K562 (cell line): ENCODE results near the gene POLD4. TPM values are rescaled to one million over a fixed set of nuclear protein-coding genes. Genes with fewer than 3 reads are reported as not detected.
A peak's percentile ranks its signal among the peaks of the same experiment; 100 is the strongest.

Source experiments
- CXXC5 ChIP-seq: fragments of 250-450 bp; sonication (Bioruptor Pico); IDR thresholded peaks from 2 replicates; pipeline ENCODE4 v1.8.0; 2022; ENCODE audit warnings: inconsistent platforms, mild to moderate bottlenecking, moderate library complexity
- E2F8 ChIP-seq: fragments of 450-650 bp; IDR thresholded peaks from 2 replicates; pipeline ENCODE4 v1.7.1; 2018; ENCODE audit warnings: mild to moderate bottlenecking, low read depth; ENCODE audit not compliant: partially characterized antibody
- FOXM1 ChIP-seq, 2 experiments: fragments of 450-650 bp in 1 of 2; sonication (generic) in 1 of 2; formaldehyde crosslinking in 1 of 2; IDR thresholded peaks; 2 replicates each; pipeline versions ENCODE4 v1.6.1 to v1.9.0; 2017 to 2022; ENCODE audit warnings: low read depth in 2 of 2, mild to moderate bottlenecking in 2 of 2, missing genetic modification reagents in 1 of 2, moderate library complexity in 1 of 2
- MGA ChIP-seq: fragments of 450-650 bp; IDR thresholded peaks from 2 replicates; pipeline ENCODE4 v1.6.1; 2016; ENCODE audit warnings: mild to moderate bottlenecking, moderate library complexity
- MTA2 ChIP-seq: fragments of 450-650 bp; IDR thresholded peaks from 2 replicates; pipeline ENCODE4 v1.6.1; 2016; ENCODE audit warnings: low read depth
- POU5F1 ChIP-seq: fragments of 150-350 bp; IDR thresholded peaks from 2 replicates; pipeline ENCODE4 v1.6.1; 2014; ENCODE audit warnings: borderline replicate concordance, low read length, low read depth, mild to moderate bottlenecking; ENCODE audit not compliant: partially characterized antibody
- U2AF2 ChIP-seq: fragments of 200-400 bp; formaldehyde crosslinking; optimal IDR thresholded peaks from 2 replicates; pipeline ENCODE3; 2017; ENCODE audit warnings: low read depth, mild to moderate bottlenecking, low read length
- ZBTB43 ChIP-seq: sonication (generic); formaldehyde crosslinking; IDR thresholded peaks from 2 replicates; pipeline ENCODE4 v1.8.0; 2023; ENCODE audit warnings: mild to moderate bottlenecking, missing genetic modification reagents
- ZNF12 ChIP-seq: sonication (generic); formaldehyde crosslinking; IDR thresholded peaks from 2 replicates; pipeline ENCODE4 v1.4.0; 2020; ENCODE audit warnings: mild to moderate bottlenecking, missing genetic modification reagents
- ZNF24 ChIP-seq: fragments of 450-650 bp; IDR thresholded peaks from 2 replicates; pipeline ENCODE4 v1.6.1; 2016
- polyA plus RNA-seq, 8 experiments: library from polyadenylated mRNA; depleted of rRNA in 4 of 8; stranded (reverse) in 5 of 8; unstranded in 3 of 8; fragments of >200 nt; fragmentation: Nextera tagmentation in 2 of 8; fragmentation: Illumina TruSeq in 1 of 8; extraction: Ambion mirVana in 2 of 8; extraction: Trizol in 1 of 8; gene quantifications; 2 replicates each; pipeline versions ENCODE4 v1.2.1 to v1.2.3, GENCODE V29; 2011 to 2014; ENCODE audit warnings: inconsistent platforms in 1 of 8, missing spikeins in 1 of 8
- total RNA-seq, 7 experiments: library from RNA; depleted of rRNA in 6 of 7; stranded (reverse); fragments of >200 nt in 6 of 7; fragmentation: Illumina TruSeq in 2 of 7; extraction: Trizol in 2 of 7; gene quantifications; 2 replicates each; pipeline versions ENCODE4 v1.2.1 to v1.2.3, GENCODE V29; 2011 to 2021; ENCODE audit warnings: low replicate concordance in 1 of 7

Gene POLD4
- total and polyA plus RNA-seq, 9 of the 15 experiments (the other 6 are each of a cell fraction or from before 2014, with no cell fraction given), result 5.8 to 64.5 (median 18.3) TPM

GRCh38 chr11:67391304-67392182 is 38.2 kb upstream of the POLD4 start, which contains the start of gene RAD9A (continued):
- peak; percentile 97 for TF ChIP-seq MGA
- TF ChIP-seq E2F8, result peak; percentile 94
- TF ChIP-seq CXXC5 (CRISPR knock-in tag), result peak; percentile 98
- TF ChIP-seq FOXM1 (IDR thresholded peaks at IDR 0.05; ENCODE audit: low read depth), result no peak
- TF ChIP-seq FOXM1 (CRISPR knock-in tag; IDR thresholded peaks at IDR 0.05; ENCODE audit: low read depth), result peak; percentile 72; the same call in 1 of the 2 replicates
- TF ChIP-seq U2AF2, result no peak
- no peak; the same call in 1 of the 2 replicates for TF ChIP-seq ZBTB43 (CRISPR knock-in tag)
- TF ChIP-seq ZNF12, result no peak
- TF ChIP-seq POU5F1, result no peak
- TF ChIP-seq MTA2, result no peak
- no peak for TF ChIP-seq ZNF24
